Nephron progenitor cell (in vitro differentiated cells): ENCODE data around the gene GAD1.

Experiments
- DNase-seq: peaks from one replicate; pipeline ENCODE4 v3.0.0; 2021
- H3K27ac Mint-ChIP-seq: 2 replicates; pipeline ENCODE4 v1.8.0; 2021; ENCODE audit warnings: mild to moderate bottlenecking, moderate library complexity, mixed read lengths
- H3K27me3 Mint-ChIP-seq: 2 replicates; pipeline ENCODE4 v1.8.0; 2021; ENCODE audit warnings: mild to moderate bottlenecking, low read depth, mixed read lengths; ENCODE audit not compliant: poor library complexity
- H3K36me3 Mint-ChIP-seq: 2 replicates; pipeline ENCODE4 v1.8.0; 2021; ENCODE audit warnings: low read depth, mixed read lengths
- H3K4me1 Mint-ChIP-seq: 2 replicates; pipeline ENCODE4 v1.8.0; 2021; ENCODE audit warnings: mixed read lengths
- H3K4me3 Mint-ChIP-seq: 2 replicates; pipeline ENCODE4 v1.8.0; 2021; ENCODE audit warnings: mild to moderate bottlenecking, moderate library complexity, mixed read lengths
- H3K9me3 Mint-ChIP-seq: 2 replicates; pipeline ENCODE4 v1.8.0; 2021; ENCODE audit warnings: mild to moderate bottlenecking, moderate library complexity, mixed read lengths
- TF ChIP-seq, protein P1 (sequence below): fragments of 200-600 bp; sonication (generic); IDR thresholded peaks from 2 replicates; pipeline ENCODE4 v1.5.0; 2021; ENCODE audit warnings: antibody characterized with exemption

The GAD1 gene

DNA sequence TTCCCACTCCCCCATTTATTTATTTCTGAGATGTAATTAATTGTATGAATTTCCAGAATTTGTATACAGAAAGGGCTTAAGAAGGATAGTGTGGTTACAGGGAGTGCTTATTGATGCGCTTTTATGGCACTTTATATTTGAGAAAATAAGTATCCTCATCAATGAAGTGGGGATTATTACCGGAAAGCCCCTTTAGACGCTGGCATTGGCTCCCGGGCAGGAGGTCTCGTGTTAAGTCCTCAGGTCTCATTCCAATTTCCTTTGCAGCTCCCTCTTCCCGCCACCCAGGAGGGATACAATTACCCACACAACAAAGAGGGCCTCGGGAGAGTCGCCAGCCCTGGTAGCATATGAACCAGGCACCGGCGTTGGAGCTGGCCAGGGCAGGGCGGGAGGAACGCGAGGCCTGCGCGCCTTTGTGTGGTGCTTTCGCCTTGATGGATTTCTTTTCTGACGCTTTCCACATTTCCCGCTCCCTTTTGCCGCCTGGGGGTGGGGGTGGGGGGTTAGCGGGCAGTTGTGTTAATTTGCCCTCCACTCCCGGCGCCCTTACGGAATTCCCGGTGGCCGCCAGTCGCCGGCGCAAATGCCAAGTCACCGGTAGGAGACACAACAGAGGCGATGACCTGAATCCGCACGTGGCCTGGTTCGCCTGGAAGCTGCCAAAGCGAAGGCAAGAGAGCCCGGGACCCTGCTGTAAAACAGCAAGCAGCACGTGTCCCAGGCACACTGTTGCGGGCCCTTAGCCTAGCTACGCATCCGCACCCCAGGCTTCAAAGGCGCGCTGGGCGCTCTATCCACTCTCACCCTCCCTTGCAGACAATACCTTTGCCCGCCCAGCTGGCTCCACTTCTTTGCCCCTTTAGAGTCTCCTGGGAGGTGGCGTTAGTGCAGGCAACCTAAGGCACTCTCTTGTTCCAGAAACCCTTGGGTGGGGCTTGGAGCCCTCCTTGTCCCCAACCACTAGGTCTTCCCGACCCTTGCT, 3.3 kb downstream of the GAD1 start:
- H3K27ac Mint-ChIP-seq = no peak overlapping the region
- peak; percentile 39 for DNase-seq
- H3K36me3 Mint-ChIP-seq = no peaks in the 10 kb centered on the region
- peak overlapping the region; percentile 88 for H3K4me3 Mint-ChIP-seq
- H3K4me1 Mint-ChIP-seq = peaks cover 68% of the 10 kb centered on the region
- TF ChIP-seq, protein P1, sequence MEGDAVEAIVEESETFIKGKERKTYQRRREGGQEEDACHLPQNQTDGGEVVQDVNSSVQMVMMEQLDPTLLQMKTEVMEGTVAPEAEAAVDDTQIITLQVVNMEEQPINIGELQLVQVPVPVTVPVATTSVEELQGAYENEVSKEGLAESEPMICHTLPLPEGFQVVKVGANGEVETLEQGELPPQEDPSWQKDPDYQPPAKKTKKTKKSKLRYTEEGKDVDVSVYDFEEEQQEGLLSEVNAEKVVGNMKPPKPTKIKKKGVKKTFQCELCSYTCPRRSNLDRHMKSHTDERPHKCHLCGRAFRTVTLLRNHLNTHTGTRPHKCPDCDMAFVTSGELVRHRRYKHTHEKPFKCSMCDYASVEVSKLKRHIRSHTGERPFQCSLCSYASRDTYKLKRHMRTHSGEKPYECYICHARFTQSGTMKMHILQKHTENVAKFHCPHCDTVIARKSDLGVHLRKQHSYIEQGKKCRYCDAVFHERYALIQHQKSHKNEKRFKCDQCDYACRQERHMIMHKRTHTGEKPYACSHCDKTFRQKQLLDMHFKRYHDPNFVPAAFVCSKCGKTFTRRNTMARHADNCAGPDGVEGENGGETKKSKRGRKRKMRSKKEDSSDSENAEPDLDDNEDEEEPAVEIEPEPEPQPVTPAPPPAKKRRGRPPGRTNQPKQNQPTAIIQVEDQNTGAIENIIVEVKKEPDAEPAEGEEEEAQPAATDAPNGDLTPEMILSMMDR = no peak
- H3K27me3 Mint-ChIP-seq = peaks cover 23% of the 10 kb centered on the region
- H3K9me3 Mint-ChIP-seq = no peaks in the 10 kb centered on the region

DNA sequence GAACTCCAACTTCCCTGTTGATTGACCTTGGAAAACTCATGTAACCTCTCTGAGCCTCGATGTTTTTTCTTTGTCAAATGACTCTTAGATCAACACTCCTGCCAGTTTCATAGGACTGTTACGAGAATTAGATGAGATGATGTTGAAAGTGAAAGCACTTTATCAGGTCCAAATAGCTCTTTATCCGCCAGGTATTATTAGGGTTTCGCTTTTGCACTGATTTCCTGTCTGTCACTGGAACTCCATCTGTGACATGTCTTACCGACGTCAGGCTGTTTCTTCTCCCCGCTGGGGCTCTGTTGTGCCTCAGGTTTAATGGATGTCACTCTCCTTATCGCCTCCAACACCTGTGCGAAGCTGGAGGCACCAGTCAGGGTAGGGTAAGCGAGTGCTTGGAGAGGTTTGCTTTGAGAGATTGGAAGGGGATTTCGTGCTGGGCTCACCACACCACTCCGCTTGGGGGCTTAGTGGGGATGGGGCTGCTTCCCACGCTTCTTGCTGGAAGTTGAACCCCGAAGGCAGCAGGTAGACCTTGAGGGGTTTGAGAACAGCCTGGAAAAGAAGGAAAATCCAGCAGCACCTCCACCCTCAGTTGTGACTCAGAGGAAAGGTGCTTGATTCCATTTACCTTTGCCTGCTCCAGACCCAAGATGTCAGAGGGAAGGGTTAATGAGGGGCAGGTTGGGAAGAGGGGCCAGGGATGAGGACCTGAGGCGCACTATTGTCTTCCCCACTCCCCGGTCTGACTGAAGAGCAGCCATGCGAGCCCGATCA, 4.3 kb downstream of the GAD1 start:
- H3K4me3 Mint-ChIP-seq = peak overlapping the region; percentile 83
- H3K27ac Mint-ChIP-seq = no peak overlapping the region
- no peaks in the 10 kb centered on the region for H3K36me3 Mint-ChIP-seq
- no peak for DNase-seq
- H3K4me1 Mint-ChIP-seq = peaks cover 60% of the 10 kb centered on the region
- H3K27me3 Mint-ChIP-seq = peaks cover 15% of the 10 kb centered on the region
- TF ChIP-seq, protein P1 = no peak
- H3K9me3 Mint-ChIP-seq = no peaks in the 10 kb centered on the region

DNA sequence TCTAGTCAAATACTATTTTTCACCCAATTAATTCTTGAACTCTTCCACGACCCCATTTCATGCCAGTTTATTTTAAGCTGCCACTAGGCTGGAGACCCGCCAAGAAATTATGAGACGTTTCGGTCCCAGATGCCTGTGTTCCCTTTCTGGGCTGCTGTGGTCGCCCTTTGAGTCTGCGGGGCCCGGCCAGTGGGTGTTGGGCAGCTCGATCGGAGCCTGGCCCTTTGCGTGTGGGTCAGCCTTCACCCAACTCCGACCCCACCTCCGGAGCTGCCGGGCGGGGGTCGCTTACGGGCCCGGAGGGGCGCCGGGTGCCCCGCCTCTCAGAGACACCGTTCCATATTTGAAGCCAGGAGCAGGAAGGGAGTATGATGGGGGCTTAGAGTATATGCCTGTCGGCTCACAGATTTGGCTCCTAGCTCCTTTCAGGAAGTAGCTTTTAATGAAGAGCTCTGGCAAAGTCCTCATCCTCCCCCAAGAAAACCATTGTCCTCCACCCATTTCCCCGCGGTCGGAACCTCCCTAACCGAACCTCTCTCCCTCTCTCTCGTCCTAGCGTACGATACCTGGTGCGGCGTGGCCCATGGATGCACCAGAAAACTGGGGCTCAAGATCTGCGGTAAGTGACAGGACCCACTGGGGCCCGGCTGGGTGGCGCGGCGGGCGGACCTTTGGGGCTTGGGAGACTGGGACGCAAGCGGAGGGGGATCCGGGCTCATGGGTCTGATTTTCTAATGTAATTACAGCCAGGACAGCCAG, 5.0 kb downstream of the GAD1 start:
- peak; percentile 25 for DNase-seq
- TF ChIP-seq, protein P1 = no peak
- Mint-ChIP-seq H3K4me3 (peak overlapping the region; percentile 83), H3K9me3 (no peaks in the 10 kb centered on the region), H3K27me3 (peaks cover 15% of the 10 kb centered on the region), H3K27ac (no peak overlapping the region), H3K4me1 (peaks cover 65% of the 10 kb centered on the region), H3K36me3 (no peaks in the 10 kb centered on the region)

DNA sequence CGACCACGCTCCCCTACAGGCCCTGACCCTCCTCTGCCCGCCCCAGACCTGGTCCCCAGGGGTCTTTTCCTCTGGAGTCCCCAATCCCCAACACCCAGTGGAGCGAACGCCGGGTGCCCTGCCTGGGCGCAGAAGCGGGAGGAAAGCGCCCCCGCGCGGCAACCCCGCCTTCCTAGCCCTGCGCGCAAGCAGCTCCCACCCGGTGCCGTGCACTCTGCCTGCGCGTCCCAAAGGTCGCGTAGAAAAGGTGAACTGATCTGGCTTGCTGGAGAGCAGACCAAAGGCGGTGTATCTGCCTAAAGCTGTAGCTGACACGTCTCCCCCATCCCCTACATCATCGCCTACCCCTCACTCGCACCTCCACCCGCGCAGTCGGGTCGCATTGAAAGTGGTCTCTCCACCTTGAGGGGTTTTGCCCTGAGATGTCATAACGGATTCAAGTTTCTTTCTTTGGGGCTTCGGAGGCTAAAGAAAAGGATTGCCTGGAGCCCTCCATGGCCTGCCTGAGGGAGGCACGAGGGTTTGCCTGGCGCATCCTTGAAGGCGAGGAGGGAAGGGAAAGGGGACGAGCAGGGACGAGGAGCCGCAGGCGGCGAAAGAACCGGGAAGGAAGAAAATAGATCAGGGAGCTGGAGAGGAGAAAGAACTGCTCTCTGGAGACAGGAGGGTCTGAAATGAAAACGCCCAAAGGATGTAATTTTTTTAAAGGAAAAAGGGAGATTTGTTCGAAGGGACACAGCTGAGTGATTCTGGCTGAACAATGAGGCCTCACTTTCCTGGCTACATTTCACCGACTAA, 5.8 kb downstream of the GAD1 start:
- DNase-seq = peak; percentile 74
- TF ChIP-seq, protein P1 = peak; percentile 39

More for the DNA sequence above, 5.8 kb downstream of the GAD1 start:
- H3K27ac Mint-ChIP-seq = peak overlapping the region; percentile 15
- no peaks in the 10 kb centered on the region for H3K9me3 Mint-ChIP-seq
- H3K4me1 Mint-ChIP-seq = peaks cover 73% of the 10 kb centered on the region
- no peaks in the 10 kb centered on the region for H3K36me3 Mint-ChIP-seq
- H3K27me3 Mint-ChIP-seq = peaks cover 18% of the 10 kb centered on the region
- peak overlapping the region; percentile 83 for H3K4me3 Mint-ChIP-seq
